ENCODE results near the gene DNAH1. TPM values are rescaled to one million over a fixed set of nuclear protein-coding genes. Genes with fewer than 3 reads are reported as not detected.

The DNAH1 gene
- total RNA-seq, 1 experiment from 2014 or later, result 2.4 TPM

GRCh38 chr3:52290596-52291507, 25.3 kb upstream of the DNAH1 start:
- Histone ChIP-seq H3K36me3 (ENCODE audit: control insufficient read depth, insufficient read depth, low read length) (no peaks in the 10 kb centered on the region), H3K27me3 (ENCODE audit: control insufficient read depth, insufficient read depth, low read length) (no peaks in the 10 kb centered on the region), H3K9me3 (ENCODE audit: control insufficient read depth, insufficient read depth, low read depth, low read length) (no peaks in the 10 kb centered on the region), H3K4me1 (ENCODE audit: control insufficient read depth, insufficient read depth, low read length) (peaks cover 3% of the 10 kb centered on the region; the same call in 1 of the 2 replicates), H3K27ac (ENCODE audit: low read length) (no peak overlapping the region), H3K4me3 (ENCODE audit: low read depth in 2 of 2, low read length in 2 of 2) (no peak overlapping the region)
- TF ChIP-seq REST (IDR thresholded peaks at IDR 0.05; ENCODE audit: insufficient read depth in 1 of 2, low read depth in 2 of 2, low read length in 1 of 2) (no peak), POLR2AphosphoS5 (IDR thresholded peaks at IDR 0.05; ENCODE audit: low read depth, low read length) (no peak), CTCF (IDR thresholded peaks at IDR 0.05) (no peak), SIN3A (IDR thresholded peaks at IDR 0.05; ENCODE audit: borderline replicate concordance, insufficient read depth, low read depth, low read length) (no peak), TCF7L2 (IDR thresholded peaks at IDR 0.05; ENCODE audit: low read depth, low read length) (no peak)
- CTCF ChIA-PET, result no interaction called here
- ATAC-seq, result no peak
- no TSS peak for BruUV-seq (replicated peaks)
- in situ Hi-C loops (cut with HindIII; ENCODE audit: low pct_unique_long_range_greater_than_20kb, low sequenced_read_pairs), result no loop called here
- intact Hi-C loops (cut with micrococcal nuclease; ENCODE audit: unreplicated experiment), result loop anchor here (2.0 to 5.0 kb wide), 2 partner anchors 48 to 156 kb away; partner anchors contain the start of gene SEMA3G
- POLR2A ChIA-PET, result no interaction called here
- no peak for DNase-seq (ENCODE audit: low read depth, low spot score)

GRCh38 chr3:52291508-52292181, 24.5 kb upstream of the DNAH1 start:
- Histone ChIP-seq H3K4me1 (ENCODE audit: control insufficient read depth, insufficient read depth, low read length) (peaks cover 3% of the 10 kb centered on the region; the same call in 1 of the 2 replicates), H3K27me3 (ENCODE audit: control insufficient read depth, insufficient read depth, low read length) (no peaks in the 10 kb centered on the region), H3K27ac (ENCODE audit: low read length) (no peak overlapping the region), H3K9me3 (ENCODE audit: control insufficient read depth, insufficient read depth, low read depth, low read length) (no peaks in the 10 kb centered on the region), H3K4me3 (ENCODE audit: low read depth in 2 of 2, low read length in 2 of 2) (no peak overlapping the region), H3K36me3 (ENCODE audit: control insufficient read depth, insufficient read depth, low read length) (no peaks in the 10 kb centered on the region)
- DNase-seq (ENCODE audit: low read depth, low spot score) (no peak), ATAC-seq (no peak)
- in situ Hi-C loops (cut with HindIII; ENCODE audit: low pct_unique_long_range_greater_than_20kb, low sequenced_read_pairs) (no loop called here), intact Hi-C loops (cut with micrococcal nuclease; ENCODE audit: unreplicated experiment) (loop anchor here (2.0 to 5.0 kb wide), 2 partner anchors 47 to 156 kb away; partner anchors contain the start of gene SEMA3G)
- POLR2A ChIA-PET, result no interaction called here
- TF ChIP-seq POLR2AphosphoS5 (IDR thresholded peaks at IDR 0.05; ENCODE audit: low read depth, low read length), result no peak
- TF ChIP-seq CTCF (IDR thresholded peaks at IDR 0.05), result peak; percentile 74
- CTCF ChIA-PET, result no interaction called here
- BruUV-seq (replicated peaks), result no TSS peak

Data from Panc1 (cell line).